8988T (cell line): ENCODE measurements around the gene TXNDC8.
"Not testable (repeated sequence)": the region's sequence is repeated elsewhere in the genome, so short reads cannot be mapped to it uniquely, and the experiment has no call there.

ENCODE experiments used
- DNase-seq: peaks from one replicate; pipeline ENCODE4 v3.0.0; 2011

Gene TXNDC8

GRCh38 chr9:110323818-110324217 lies 13.8 kb downstream of the TXNDC8 start:
- no peak for DNase-seq

GRCh38 chr9:110320651-110321445 lies 16.8 kb downstream of the TXNDC8 start:
- DNase-seq = no peak

GRCh38 chr9:110319781-110320492 lies 17.7 kb downstream of the TXNDC8 start:
- no peak for DNase-seq

- no peak for DNase-seq
Measured at GRCh38 chr9:110317911-110318310, 19.8 kb downstream of the TXNDC8 start.

- DNase-seq = no peak
Measured at GRCh38 chr9:110316261-110317075, 21.2 kb downstream of the TXNDC8 start.

- DNase-seq = not testable (repeated sequence)
Measured at GRCh38 chr9:110311978-110312377, 25.7 kb downstream of the TXNDC8 start.

- DNase-seq = no peak
Measured at GRCh38 chr9:110309681-110310080, 28.0 kb downstream of the TXNDC8 start.

- no peak for DNase-seq
Measured at GRCh38 chr9:110308633-110309038, 29.0 kb downstream of the TXNDC8 start.

GRCh38 chr9:110307191-110307590 lies 30.5 kb downstream of the TXNDC8 start:
- DNase-seq = no peak

- no peak for DNase-seq
Measured at GRCh38 chr9:110303133-110303532, 34.5 kb downstream of the TXNDC8 start.

GRCh38 chr9:110298043-110298605 lies 39.5 kb downstream of the TXNDC8 start:
- DNase-seq = no peak

GRCh38 chr9:110293248-110293647 lies 44.4 kb downstream of the TXNDC8 start:
- DNase-seq = no peak

- no peak for DNase-seq
Measured at GRCh38 chr9:110291921-110292557, 45.6 kb downstream of the TXNDC8 start.

- no peak for DNase-seq
Measured at GRCh38 chr9:110290001-110290400, 47.7 kb downstream of the TXNDC8 start.

GRCh38 chr9:110288503-110288902 lies 49.2 kb downstream of the TXNDC8 start:
- no peak for DNase-seq

- no peak for DNase-seq
Measured at GRCh38 chr9:110287289-110287680, 50.4 kb downstream of the TXNDC8 start.

- DNase-seq = no peak
Measured at GRCh38 chr9:110284211-110284844, 53.3 kb downstream of the TXNDC8 start.

- no peak for DNase-seq
Measured at GRCh38 chr9:110283751-110284150, 53.9 kb downstream of the TXNDC8 start.

- DNase-seq = no peak
Measured at GRCh38 chr9:110282739-110283081, 55.0 kb downstream of the TXNDC8 start.

- no peak for DNase-seq
Measured at GRCh38 chr9:110282018-110282738, 55.5 kb downstream of the TXNDC8 start.

- DNase-seq = no peak
Measured at GRCh38 chr9:110278080-110278707, 59.5 kb downstream of the TXNDC8 start.
